ENCODE data around the gene BRCA1. TPM values are rescaled to one million over a fixed set of nuclear protein-coding genes. Genes with fewer than 3 reads are reported as not detected.

The BRCA1 gene
- total and polyA plus RNA-seq, 2 experiments from 2014 or later, result 7.2 to 12.9 TPM

- no peak overlapping the region for H3K27ac ChIP-seq
- no peaks in the 10 kb centered on the region for H3K36me3 ChIP-seq
- peaks cover 3% of the 10 kb centered on the region for H3K4me1 ChIP-seq (ENCODE audit: low read depth)
- TF ChIP-seq CTCF (IDR thresholded peaks at IDR 0.05; ENCODE audit: low read depth, low read length), result no peak
- no peak for DNase-seq (ENCODE audit: low read depth in 1 of 2, low spot score in 1 of 2)
- no peak overlapping the region for H3K4me3 ChIP-seq
- no peaks in the 10 kb centered on the region for H3K27me3 ChIP-seq
- no peaks in the 10 kb centered on the region for H3K9me3 ChIP-seq (ENCODE audit: low read depth)
Measured at GRCh38 chr17:43027091-43028032, 97.8 kb downstream of the BRCA1 start.

- no peak for DNase-seq (ENCODE audit: low read depth in 1 of 2, low spot score in 1 of 2)
- Histone ChIP-seq H3K27ac (no peak overlapping the region), H3K9me3 (ENCODE audit: low read depth) (no peaks in the 10 kb centered on the region), H3K36me3 (no peaks in the 10 kb centered on the region), H3K4me1 (ENCODE audit: low read depth) (peaks cover 3% of the 10 kb centered on the region), H3K27me3 (no peaks in the 10 kb centered on the region), H3K4me3 (no peak overlapping the region)
- TF ChIP-seq CTCF (IDR thresholded peaks at IDR 0.05; ENCODE audit: low read depth, low read length), result no peak
Measured at GRCh38 chr17:43026595-43026994, 98.6 kb downstream of the BRCA1 start.

GRCh38 chr17:43025766-43026537, 99.2 kb downstream of the BRCA1 start:
- Histone ChIP-seq H3K4me3 (peak overlapping the region; percentile 49), H3K27me3 (no peaks in the 10 kb centered on the region), H3K36me3 (no peaks in the 10 kb centered on the region), H3K27ac (no peak overlapping the region), H3K9me3 (ENCODE audit: low read depth) (no peaks in the 10 kb centered on the region), H3K4me1 (ENCODE audit: low read depth) (peaks cover 3% of the 10 kb centered on the region)
- DNase-seq (ENCODE audit: low read depth in 1 of 2, low spot score in 1 of 2), result no peak
- TF ChIP-seq CTCF (IDR thresholded peaks at IDR 0.05; ENCODE audit: low read depth, low read length), result no peak

GRCh38 chr17:43025290-43025657, 99.9 kb downstream of the BRCA1 start:
- Histone ChIP-seq H3K27ac (no peak overlapping the region), H3K4me3 (peak overlapping the region; percentile 49), H3K27me3 (no peaks in the 10 kb centered on the region), H3K36me3 (no peaks in the 10 kb centered on the region), H3K4me1 (ENCODE audit: low read depth) (peaks cover 6% of the 10 kb centered on the region), H3K9me3 (ENCODE audit: low read depth) (no peaks in the 10 kb centered on the region)
- no peak for DNase-seq (ENCODE audit: low read depth in 1 of 2, low spot score in 1 of 2)
- TF ChIP-seq CTCF (IDR thresholded peaks at IDR 0.05; ENCODE audit: low read depth, low read length), result no peak

- H3K27me3 ChIP-seq, result no peaks in the 10 kb centered on the region
- DNase-seq (ENCODE audit: low read depth in 1 of 2, low spot score in 1 of 2), result peak; percentile 95 to 96
- H3K27ac ChIP-seq, result peak within 1 kb of the TSS; percentile 75
- peak; percentile 81 for TF ChIP-seq CTCF (IDR thresholded peaks at IDR 0.05; ENCODE audit: low read depth, low read length)
- H3K4me3 ChIP-seq, result peak within 1 kb of the TSS; percentile 49
- peaks cover 12% of the 10 kb centered on the region for H3K4me1 ChIP-seq (ENCODE audit: low read depth)
- H3K9me3 ChIP-seq (ENCODE audit: low read depth), result no peaks in the 10 kb centered on the region
- no peaks in the 10 kb centered on the region for H3K36me3 ChIP-seq
Measured at GRCh38 chr17:43024407-43025289, 100.5 kb downstream of the BRCA1 start, which contains the start of gene RND2. Gene RND2, plus strand, starts transcription at chr17:43025231. Its CDS starts 117 bp downstream, at chr17:43025348.

Measured in cardiac muscle cell (in vitro differentiated cells and primary cell).